Measurements from ENCODE around the gene TMEM245.

GRCh38 chr9:109068764-109069163 lies 51.0 kb downstream of the TMEM245 start:
- no peak for TF ChIP-seq CTCF (conservative IDR thresholded peaks at IDR 0.05)
- no peak for TF ChIP-seq EZH2 (IDR thresholded peaks at IDR 0.05; ENCODE audit: low read depth)

Data from PC-9 (cell line).